Activated CD8-positive, alpha-beta memory T cell treated with anti-CD3 and anti-CD28 coated beads for 36 hours (primary cell): ENCODE results near the gene NEDD4. TPM values are rescaled to one million over a fixed set of nuclear protein-coding genes. Genes with fewer than 3 reads are reported as not detected.
"Not testable (repeated sequence)": the region's sequence is repeated elsewhere in the genome, so short reads cannot be mapped to it uniquely, and the experiment has no call there.

Source experiments
- CTCF ChIA-PET: fragments of 350-600 bp; sonication (Branson Sonifier 250); formaldehyde crosslinking; loops from one replicate; lab custom pipeline; 2021; ENCODE audit warnings: antibody characterized with exemption; lab: Charles Lee
- POLR2A ChIA-PET: fragments of 350-600 bp; sonication (Branson Sonifier 250); formaldehyde crosslinking; loops from one replicate; lab custom pipeline; 2021; ENCODE audit warnings: antibody characterized with exemption; lab: Charles Lee
- total RNA-seq, 2 experiments: library from RNA; stranded (reverse); gene quantifications; one replicate each; pipeline ENCODE4 v1.2.3, GENCODE V29; 2021

NEDD4 gene
- total RNA-seq, 2 experiments from 2014 or later = 14.0 to 14.9 TPM

GRCh38 chr15:55969582-55969981 lies 23.8 kb downstream of the NEDD4 start:
- CTCF ChIA-PET = no interaction called here
- POLR2A ChIA-PET = no interaction called here

GRCh38 chr15:55968923-55969322 lies 24.5 kb downstream of the NEDD4 start:
- ChIA-PET POLR2A (no interaction called here), CTCF (no interaction called here)

GRCh38 chr15:55965091-55965490 lies 28.3 kb downstream of the NEDD4 start:
- POLR2A ChIA-PET = no interaction called here
- CTCF ChIA-PET = no interaction called here

GRCh38 chr15:55960946-55961345 lies 32.5 kb downstream of the NEDD4 start:
- POLR2A ChIA-PET = no interaction called here
- CTCF ChIA-PET = no interaction called here

- ChIA-PET POLR2A (no interaction called here), CTCF (no interaction called here)
These were observed 33.5 kb downstream of the NEDD4 start for GRCh38 chr15:55959744-55960447.

GRCh38 chr15:55958349-55958748 lies 35.1 kb downstream of the NEDD4 start:
- ChIA-PET CTCF (interaction anchor here (0.6 kb wide), 1 partner anchor 21 kb away, joined by 3 read pairs; no protein-coding TSS in a partner anchor), POLR2A (no interaction called here)

GRCh38 chr15:55954862-55955605 lies 38.4 kb downstream of the NEDD4 start:
- POLR2A ChIA-PET = no interaction called here

GRCh38 chr15:55952501-55953274 lies 40.7 kb downstream of the NEDD4 start:
- CTCF ChIA-PET = not testable (repeated sequence)

More at GRCh38 chr15:55954862-55955605, 38.4 kb downstream of the NEDD4 start:
- CTCF ChIA-PET = no interaction called here

GRCh38 chr15:55944606-55945005 lies 48.8 kb downstream of the NEDD4 start:
- POLR2A ChIA-PET, CTCF ChIA-PET: not testable (repeated sequence)

More at GRCh38 chr15:55952501-55953274, 40.7 kb downstream of the NEDD4 start:
- POLR2A ChIA-PET = not testable (repeated sequence)

- POLR2A ChIA-PET = no interaction called here
- CTCF ChIA-PET = no interaction called here
These were observed 51.1 kb downstream of the NEDD4 start for GRCh38 chr15:55942332-55942731.

GRCh38 chr15:55937040-55937439 lies 56.4 kb downstream of the NEDD4 start:
- ChIA-PET CTCF (no interaction called here), POLR2A (no interaction called here)

- POLR2A ChIA-PET = no interaction called here
- CTCF ChIA-PET = no interaction called here
These were observed 64.5 kb downstream of the NEDD4 start for GRCh38 chr15:55928955-55929354.

- CTCF ChIA-PET = no interaction called here
- POLR2A ChIA-PET = no interaction called here
These were observed 71.7 kb downstream of the NEDD4 start for GRCh38 chr15:55921744-55922143.

GRCh38 chr15:55917881-55918296 lies 75.5 kb downstream of the NEDD4 start:
- CTCF ChIA-PET = no interaction called here
- POLR2A ChIA-PET = no interaction called here

GRCh38 chr15:55916666-55917409 lies 76.6 kb downstream of the NEDD4 start:
- CTCF ChIA-PET = no interaction called here
- POLR2A ChIA-PET = no interaction called here

GRCh38 chr15:55915876-55916567 lies 77.4 kb downstream of the NEDD4 start:
- POLR2A ChIA-PET = no interaction called here
- CTCF ChIA-PET = no interaction called here

- ChIA-PET CTCF (no interaction called here), POLR2A (no interaction called here)
These were observed 78.2 kb downstream of the NEDD4 start for GRCh38 chr15:55915221-55915620.

GRCh38 chr15:55914446-55914845 lies 79.0 kb downstream of the NEDD4 start:
- ChIA-PET CTCF (no interaction called here), POLR2A (no interaction called here)

GRCh38 chr15:55912982-55913381 lies 80.4 kb downstream of the NEDD4 start:
- POLR2A ChIA-PET = no interaction called here
- CTCF ChIA-PET = no interaction called here
